GM10847 (cell line): ENCODE measurements around the gene AOPEP.

Experiments used
- POLR2A ChIP-seq: IDR thresholded peaks from 2 replicates; pipeline ENCODE4 v1.6.1; 2011; ENCODE audit not compliant: insufficient read length; ENCODE audit errors: extremely low read depth

AOPEP gene

DNA sequence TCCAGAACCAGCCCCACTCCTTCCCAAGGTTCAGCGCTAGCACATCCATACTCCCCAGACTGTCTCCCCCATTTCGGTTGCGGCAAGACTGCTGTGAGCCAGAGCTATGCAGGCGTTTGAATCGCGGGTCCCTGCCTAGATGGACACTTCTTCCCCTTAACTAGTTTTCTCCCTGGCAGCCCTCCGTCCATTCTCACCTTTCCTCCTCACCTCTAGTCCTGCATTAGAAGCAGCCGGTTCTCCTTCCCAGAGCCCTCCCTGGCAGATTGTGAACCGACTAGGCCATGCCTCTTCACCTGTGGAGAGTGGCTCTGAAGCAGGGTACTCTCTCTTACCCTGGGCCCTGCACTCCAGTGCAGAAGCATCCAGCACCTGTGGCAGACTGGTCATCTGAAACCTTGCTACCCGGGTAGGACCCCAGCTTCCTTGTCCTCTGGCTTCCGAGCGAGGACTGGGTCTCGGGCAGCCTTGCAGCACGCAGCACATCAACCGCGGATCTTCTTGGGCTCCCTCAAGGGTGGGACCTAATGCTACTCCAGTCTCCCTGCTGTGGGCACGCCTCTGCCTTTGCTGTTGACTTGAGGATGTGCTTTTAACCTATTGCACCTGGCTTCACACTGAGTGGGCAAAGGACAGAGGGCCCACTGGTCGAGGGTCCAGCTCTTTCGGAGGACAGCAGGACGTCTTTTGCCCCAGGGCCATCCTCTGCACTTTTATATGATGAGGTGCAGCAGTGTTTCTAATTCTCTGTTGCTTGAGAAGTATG lies 183.6 kb downstream of the AOPEP start:
- TF ChIP-seq POLR2A, result no peak

DNA sequence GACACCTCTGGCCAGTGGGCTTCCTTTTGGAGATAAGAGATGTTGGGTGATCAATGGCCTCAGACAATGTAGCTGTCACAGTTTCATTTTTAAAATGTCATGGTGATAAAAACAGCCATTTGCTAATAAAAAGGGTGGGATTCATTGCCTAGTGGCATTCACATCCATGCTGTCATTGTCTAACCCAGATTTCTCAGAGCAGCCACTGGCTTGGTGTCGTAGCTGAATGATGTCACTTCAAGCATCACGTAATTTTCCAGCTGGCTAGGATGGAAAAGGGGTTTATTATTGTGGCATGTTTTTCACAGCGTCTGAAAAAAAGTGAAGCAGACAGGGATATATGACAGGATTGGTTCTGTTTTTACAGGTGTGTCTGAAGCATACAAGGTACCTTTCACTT lies 184.7 kb downstream of the AOPEP start:
- TF ChIP-seq POLR2A, result no peak

DNA sequence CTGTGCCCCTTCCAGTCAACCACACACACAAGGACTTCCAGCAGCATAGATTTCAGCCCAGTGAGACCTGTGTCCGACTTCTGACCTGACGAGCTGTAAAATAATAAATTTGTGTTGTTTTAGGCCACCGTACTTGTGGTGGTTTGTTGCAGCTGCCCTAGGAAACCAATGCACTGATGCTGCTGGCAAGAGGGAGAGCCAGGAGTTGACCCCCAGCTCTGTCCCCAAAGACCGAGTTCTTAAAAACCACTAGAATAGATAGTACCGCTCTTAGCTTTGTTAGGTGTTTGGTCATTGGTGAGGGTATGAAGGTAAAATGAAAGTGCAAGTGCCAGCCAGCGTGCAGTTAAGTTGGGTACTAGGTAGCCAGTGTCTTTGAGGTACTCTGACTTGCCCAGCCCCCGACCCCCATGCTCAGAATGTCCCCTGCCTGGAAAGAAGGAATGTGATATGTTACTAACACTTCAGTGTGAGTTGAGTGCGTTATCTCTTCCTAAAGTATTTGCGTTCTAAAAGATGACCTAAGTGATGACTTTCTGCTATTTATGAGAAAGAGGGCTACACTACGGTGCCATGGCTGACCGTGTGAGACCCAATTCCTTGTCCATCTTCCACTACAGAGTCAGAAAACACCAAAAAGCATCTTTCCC lies 185.6 kb downstream of the AOPEP start:
- TF ChIP-seq POLR2A, result no peak

DNA sequence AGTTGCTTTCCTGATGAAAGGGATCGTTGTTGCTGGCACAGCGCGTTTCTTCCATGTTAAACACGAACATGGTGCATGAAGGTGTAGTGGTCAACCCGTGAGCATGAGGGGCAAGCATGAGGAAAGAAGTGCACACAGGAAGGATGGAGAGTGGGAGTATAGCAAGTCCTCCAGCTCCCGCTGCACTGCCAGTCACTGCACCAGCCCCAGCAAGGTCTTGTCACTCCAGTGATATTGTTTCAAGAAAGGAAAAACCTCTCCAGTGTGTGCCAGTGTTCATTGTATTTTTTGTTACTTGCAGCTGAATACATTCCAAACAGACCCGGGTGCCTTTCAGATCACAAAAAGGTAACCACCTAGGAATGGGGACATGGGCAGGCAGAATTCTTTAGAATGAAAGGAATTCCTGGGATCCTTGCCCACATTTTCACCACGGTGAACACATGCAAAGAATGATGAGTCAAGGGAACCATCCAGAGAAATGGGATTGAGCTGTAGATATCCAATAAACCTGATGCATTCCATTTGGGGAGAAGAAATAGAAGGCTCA lies 186.3 kb downstream of the AOPEP start:
- no peak for TF ChIP-seq POLR2A

DNA sequence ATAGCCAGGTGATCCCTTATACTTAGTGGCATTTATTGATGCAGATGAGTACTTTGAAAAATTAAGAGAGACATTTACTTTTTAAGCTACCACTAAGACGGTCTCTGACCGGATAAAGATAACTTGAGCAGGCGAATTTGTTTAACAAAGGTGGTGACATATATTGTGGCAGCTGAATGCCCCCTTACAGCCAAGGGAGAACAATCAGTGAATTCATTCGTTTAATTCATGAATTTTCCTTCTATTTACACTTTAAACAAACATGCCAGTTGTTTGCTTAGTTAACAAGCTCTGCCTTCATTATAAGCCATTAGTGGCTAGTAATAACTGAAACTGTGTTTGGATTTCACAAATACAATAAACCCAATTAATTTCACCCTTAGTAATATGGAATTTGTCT lies 187.1 kb downstream of the AOPEP start:
- TF ChIP-seq POLR2A, result no peak

DNA sequence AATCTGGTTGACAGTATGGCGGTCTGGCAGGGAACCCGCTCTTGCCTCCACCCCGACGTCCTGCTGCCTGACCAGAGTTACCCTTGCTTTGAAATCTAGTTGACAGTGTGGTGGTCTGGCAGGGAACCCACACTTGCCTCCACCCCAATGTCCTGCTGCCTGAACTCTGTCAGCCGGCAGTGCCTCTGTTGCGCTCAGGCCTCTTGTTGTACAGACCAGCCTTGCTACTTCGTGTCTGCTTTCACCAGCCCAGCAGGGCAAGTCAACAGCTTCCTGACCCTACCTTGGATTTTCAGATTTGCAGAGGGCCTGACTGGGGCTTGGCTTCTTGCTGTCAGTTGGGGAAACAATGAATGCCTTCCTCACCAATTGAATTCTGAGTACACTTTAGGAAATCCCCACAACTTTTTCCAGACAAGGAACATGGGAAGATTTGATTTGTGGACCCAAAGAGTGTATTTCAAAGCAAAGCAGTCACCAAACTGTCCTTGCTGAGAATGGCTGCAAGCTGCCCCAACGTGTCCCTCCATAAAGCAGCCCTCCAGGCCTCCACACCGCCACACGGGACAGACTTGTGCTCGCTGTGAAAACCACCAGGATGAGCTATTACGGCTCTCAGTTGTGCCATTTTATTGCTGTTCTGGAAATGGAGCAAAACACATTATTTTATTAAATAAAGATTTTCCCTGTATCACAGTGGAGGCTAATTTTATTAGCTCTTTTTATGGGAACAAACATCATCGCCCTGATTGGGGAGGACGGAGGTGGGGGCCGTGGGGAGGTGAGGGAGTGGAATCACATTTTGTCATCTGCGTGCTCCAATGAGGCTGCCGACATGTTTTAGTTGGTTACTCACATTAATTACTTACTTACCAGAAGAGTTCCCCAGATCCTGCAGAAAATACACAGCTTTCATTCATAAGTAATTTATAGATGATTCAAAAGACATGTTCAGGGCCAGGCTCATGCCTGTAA lies 189.3 kb downstream of the AOPEP start:
- no peak for TF ChIP-seq POLR2A

DNA sequence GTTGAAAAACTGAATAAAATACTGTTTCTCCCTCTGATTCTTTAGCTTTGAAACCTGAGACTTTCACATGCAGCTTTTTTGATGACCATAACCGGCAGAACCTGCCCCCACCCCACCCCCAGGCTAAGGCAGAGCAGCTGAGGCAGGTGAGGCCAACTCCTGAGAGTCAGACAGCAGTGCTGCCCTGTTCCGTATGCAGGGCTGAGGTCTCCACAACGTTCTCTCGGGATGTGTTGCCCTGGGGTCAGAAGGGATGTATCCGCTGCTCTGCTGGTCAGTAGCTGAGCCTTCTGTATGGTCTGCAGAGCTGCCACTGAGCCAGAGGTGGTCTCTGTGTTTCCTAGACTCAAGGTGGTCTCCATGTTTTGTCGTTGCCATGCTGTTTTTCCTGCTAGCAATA lies 190.5 kb downstream of the AOPEP start:
- no peak for TF ChIP-seq POLR2A

DNA sequence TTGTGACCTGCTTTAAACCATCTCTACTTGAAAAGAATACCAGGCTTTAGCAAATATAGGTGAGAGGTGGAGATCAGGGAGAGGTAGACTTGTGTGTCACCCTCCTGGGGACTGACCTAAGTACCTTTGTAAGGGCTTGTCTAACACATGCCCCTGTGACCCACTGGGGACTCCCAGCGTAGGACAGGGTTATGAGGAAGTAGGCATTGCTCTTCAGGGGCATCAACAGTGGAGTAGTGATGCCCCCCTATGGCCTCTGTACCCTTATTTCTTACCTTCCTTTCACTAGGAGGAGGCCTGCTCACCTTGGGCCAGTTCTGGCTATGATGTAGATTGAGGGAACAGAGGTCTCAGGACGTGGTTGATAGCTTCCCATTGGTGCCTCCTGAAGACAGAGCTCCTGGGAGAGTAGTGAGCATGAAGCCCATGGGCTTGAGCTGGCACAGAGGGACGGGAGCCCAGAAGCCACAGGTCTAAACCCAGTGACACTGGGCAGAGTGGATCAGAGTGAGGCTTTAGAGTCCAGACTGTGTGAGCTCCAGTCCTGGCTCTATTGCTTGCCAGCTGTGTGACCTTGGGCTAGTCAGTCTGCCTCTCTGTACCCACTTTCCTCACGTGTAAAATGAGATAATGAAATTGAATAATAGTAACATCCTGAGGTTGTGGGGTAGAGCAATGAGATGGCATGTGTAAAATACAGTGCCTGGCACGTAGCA lies 191.7 kb downstream of the AOPEP start:
- TF ChIP-seq POLR2A, result no peak

DNA sequence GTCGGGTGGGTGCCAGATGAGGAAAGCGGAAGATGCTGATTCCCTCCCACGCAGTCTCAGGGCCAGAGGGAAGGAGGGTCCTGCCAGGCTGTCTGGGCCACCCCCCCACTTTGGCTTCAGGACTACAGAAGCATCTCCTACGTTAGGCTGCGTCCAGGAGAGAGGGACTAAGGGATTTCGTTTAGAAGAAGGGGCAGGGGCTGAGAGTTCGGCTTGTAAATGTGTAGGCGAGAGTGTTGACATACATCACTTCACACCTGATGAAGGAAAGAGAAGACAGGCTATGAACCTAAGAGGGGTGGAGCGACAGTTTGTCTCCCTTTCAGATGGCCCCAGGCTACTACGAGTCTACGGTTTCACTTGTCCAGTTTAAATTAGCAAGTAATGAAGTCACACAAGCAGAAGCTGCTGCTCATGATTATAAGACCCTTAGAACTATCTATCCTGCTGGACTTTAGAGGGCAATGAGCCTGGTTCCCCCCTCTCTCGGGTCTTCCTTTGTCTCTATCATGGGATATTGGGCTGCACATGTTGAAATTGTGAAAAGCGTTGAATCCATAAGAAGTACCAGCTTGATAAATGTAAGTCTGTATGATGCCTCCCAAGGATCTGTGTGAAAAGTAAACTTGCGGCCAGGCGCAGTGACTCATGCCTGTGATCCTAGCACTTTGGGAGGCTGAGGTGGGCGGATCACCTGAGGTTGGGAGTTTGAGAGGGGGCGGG lies 193.0 kb downstream of the AOPEP start:
- TF ChIP-seq POLR2A, result no peak

DNA sequence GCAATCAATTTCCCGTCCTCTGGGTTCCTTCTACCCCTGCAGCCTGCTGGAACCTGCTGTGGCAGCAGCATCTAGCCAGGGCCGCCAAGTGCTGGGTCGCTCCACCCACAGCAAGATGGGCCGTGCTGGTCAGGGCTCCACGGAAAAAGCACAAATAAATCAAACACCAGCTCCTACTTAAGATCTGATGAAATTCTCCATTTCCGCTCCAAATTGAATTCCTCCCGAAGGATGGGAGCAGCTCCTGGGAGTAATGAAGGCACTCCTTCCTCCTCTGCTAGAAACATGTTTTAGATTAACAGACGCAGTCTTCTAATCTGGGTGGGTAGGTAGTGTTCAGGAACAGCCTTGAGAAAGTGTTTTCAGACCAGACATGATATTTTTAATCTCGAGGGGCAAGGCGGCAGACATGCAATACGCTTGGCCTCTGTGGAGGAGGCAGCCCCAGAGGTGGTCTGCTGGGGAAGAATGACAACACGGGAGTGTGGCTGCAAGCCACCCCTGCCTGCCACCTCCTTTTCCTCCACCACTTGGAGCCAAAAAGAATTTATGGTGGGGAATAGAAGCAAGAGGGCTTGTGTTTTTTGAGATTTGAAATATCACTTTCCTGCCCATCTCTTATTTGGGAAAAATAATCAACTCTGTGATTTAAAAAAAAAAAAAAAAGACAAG lies 194.1 kb downstream of the AOPEP start:
- TF ChIP-seq POLR2A, result no peak

DNA sequence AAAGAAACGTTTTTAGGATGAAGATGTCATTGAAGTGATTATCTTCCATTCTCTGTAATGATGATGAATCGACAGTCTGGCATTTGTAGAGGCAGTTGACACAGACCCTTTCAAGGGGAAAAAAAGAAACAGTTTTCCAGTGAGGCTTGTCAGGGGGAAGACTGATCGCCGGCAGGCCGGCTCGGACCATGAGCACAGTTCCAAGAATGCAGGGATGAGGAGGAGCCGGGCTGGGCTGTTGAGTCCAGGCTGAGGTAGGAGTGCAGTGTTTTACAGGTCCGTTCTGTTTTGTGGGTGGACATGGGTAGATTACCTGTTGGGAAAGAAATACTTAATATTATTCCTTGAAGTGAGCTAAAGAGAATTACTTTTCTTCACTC lies 194.6 kb downstream of the AOPEP start:
- no peak for TF ChIP-seq POLR2A

DNA sequence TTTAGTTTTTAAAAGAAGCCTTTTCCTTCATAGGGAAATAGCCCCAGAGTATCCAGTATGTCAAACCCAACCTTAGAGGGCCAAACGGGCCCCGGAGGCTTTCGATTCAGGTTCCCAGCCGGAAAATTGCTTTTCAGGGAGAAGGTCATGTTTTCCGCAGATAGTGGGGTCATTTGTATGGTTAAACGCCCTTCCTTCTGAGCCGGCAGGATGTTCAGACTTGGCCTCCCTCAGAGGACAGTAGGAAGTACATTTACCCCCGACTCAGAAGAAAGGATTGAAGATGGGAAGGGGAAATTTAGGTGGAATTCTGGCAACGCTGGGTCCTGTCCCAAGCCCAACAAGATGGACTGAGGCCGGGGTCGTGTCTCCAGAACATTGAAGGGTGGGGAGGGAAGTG lies 195.2 kb downstream of the AOPEP start:
- TF ChIP-seq POLR2A, result no peak

DNA sequence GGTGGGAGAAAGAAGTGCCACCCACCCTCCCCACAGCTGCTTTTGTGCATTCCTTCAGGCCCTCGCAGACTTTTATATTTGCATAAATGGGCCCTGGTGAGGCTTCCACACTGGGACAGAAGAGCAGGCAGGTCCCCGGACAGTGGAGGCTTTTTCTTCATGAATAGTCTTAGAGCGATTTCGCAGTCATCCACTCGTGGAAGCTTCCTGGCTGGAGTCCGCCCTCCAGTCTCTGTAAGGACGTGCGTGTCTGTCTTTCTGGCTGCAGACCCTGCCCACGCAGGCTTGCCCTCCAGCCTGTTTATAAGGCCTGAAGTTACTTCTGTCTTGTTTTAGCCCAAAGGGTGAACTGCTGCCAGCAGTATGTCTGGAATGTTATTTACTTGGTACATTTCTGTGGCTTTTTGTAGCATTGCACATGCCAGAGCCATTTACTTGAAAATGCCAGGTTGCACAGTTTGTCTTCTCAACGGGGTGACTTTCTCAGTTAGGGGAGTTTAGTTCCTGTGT lies 195.7 kb downstream of the AOPEP start:
- TF ChIP-seq POLR2A, result no peak
